DOHH2 (cell line): ENCODE data around the gene ZNF763.
"Not testable (repeated sequence)": the region's sequence is repeated elsewhere in the genome, so short reads cannot be mapped to it uniquely, and the experiment has no call there.

Experiments
- H3F3A ChIP-seq: fragments of 200-600 bp; sonication (generic), shearing (Covaris generic); 2 replicates; pipeline ENCODE4 v1.6.0; 2016; ENCODE audit warnings: antibody characterized with exemption, mild to moderate bottlenecking; ENCODE audit not compliant: control insufficient read depth, insufficient read depth
- H3K27ac ChIP-seq: fragments of 200-600 bp; sonication (generic); 2 replicates; pipeline ENCODE4 v1.5.1; 2014; ENCODE audit warnings: low read depth, mild to moderate bottlenecking, low read length, moderate library complexity
- H3K27me3 ChIP-seq: fragments of 200-600 bp; sonication (generic); 2 replicates; pipeline ENCODE4 v1.6.1; 2014; ENCODE audit warnings: mild to moderate bottlenecking, low read length, mixed read lengths; ENCODE audit not compliant: control insufficient read depth
- H3K36me3 ChIP-seq: fragments of 200-600 bp; sonication (generic); 2 replicates; pipeline ENCODE4 v1.6.1; 2014; ENCODE audit warnings: mild to moderate bottlenecking, low read length, moderate library complexity, mixed read lengths; ENCODE audit not compliant: control insufficient read depth
- H3K4me1 ChIP-seq: fragments of 200-600 bp; sonication (generic); 2 replicates; pipeline ENCODE4 v1.6.1; 2014; ENCODE audit warnings: mild to moderate bottlenecking, low read length, mixed read lengths; ENCODE audit not compliant: control insufficient read depth
- H3K4me2 ChIP-seq: fragments of 200-600 bp; sonication (generic); 2 replicates; pipeline ENCODE4 v1.6.0; 2014; ENCODE audit warnings: mild to moderate bottlenecking, low read length, moderate library complexity
- H3K4me3 ChIP-seq: fragments of 200-600 bp; sonication (generic); 2 replicates; pipeline ENCODE4 v1.5.1; 2014; ENCODE audit warnings: mild to moderate bottlenecking, low read length, mixed read lengths
- H3K79me2 ChIP-seq: fragments of 200-600 bp; sonication (generic); 2 replicates; pipeline ENCODE4 v1.6.1; 2014; ENCODE audit warnings: mild to moderate bottlenecking, low read length, mixed read lengths; ENCODE audit not compliant: control insufficient read depth
- H3K9me2 ChIP-seq: fragments of 200-600 bp; sonication (generic); replicated peaks from 2 replicates; pipeline ENCODE4 v1.6.1; 2014; ENCODE audit warnings: mild to moderate bottlenecking, low read length, mixed read lengths; ENCODE audit not compliant: control insufficient read depth
- H3K9me3 ChIP-seq: fragments of 200-600 bp; sonication (generic); 2 replicates; pipeline ENCODE4 v1.6.1; 2014; ENCODE audit warnings: antibody characterized with exemption, low read length, mixed read lengths; ENCODE audit not compliant: control insufficient read depth, insufficient read depth
- H4K20me1 ChIP-seq: fragments of 200-600 bp; sonication (generic); 2 replicates; pipeline ENCODE4 v1.6.0; 2014; ENCODE audit warnings: low read depth, mild to moderate bottlenecking, antibody characterized with exemption, low read length, moderate library complexity; ENCODE audit not compliant: control insufficient read depth, insufficient read depth
- CTCF ChIP-seq: fragments of 200-600 bp; sonication (generic); IDR thresholded peaks from one replicate; pipeline ENCODE4 v1.5.1; 2014; ENCODE audit warnings: antibody characterized with exemption, mild to moderate bottlenecking, low read depth, low read length; ENCODE audit not compliant: poor library complexity, severe bottlenecking
- EZH2phosphoT487 ChIP-seq: fragments of 200-600 bp; sonication (generic); IDR thresholded peaks from 2 replicates; pipeline ENCODE4 v1.6.1; 2017; ENCODE audit warnings: borderline replicate concordance, mild to moderate bottlenecking, antibody characterized with exemption, low read length, moderate library complexity, mixed read lengths

The ZNF763 gene

GRCh38 chr19:11987405-11988281 lies 22.8 kb downstream of the ZNF763 start:
- peak overlapping the region; percentile 69 for H3K27ac ChIP-seq

DNA sequence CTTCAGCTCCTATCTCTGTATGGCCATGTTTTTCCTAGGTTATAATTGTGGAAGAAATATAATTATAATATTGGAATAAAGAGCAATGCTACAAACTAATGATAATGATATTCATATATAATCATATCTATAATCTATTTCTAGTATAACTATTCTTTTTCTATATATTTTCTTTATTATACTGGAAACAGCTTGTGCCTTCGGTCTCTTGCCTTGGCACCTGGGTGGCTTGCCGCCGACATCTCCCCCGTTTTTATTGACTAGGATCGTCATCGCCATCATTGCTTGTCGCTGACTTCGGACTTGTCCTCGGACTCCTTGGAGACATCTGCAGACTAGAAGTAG lies 24.2 kb downstream of the ZNF763 start:
- Histone ChIP-seq H3F3A (0 out of 2 replicates have a peak, but pooled peaks cover 2% of the 10 kb centered on the region), H3K9me2 (no peaks in the 10 kb centered on the region), H3K27me3 (no peaks in the 10 kb centered on the region), H3K36me3 (peaks cover 44% of the 10 kb centered on the region), H3K4me1 (peaks cover 14% of the 10 kb centered on the region; the same call in 1 of the 2 replicates), H3K9me3 (no peaks in the 10 kb centered on the region), H3K4me2 (peak overlapping the region; percentile 80), H4K20me1 (0 out of 2 replicates have a peak, but pooled peaks cover 3% of the 10 kb centered on the region), H3K4me3 (peak overlapping the region; percentile 91), H3K79me2 (peaks cover 60% of the 10 kb centered on the region), H3K27ac (no peak overlapping the region)
- TF ChIP-seq CTCF (no peak), EZH2phosphoT487 (no peak)

More at GRCh38 chr19:11987405-11988281, 22.8 kb downstream of the ZNF763 start:
- H3K79me2 ChIP-seq, result peaks cover 46% of the 10 kb centered on the region
- TF ChIP-seq EZH2phosphoT487 (no peak), CTCF (no peak)
- no peaks in the 10 kb centered on the region for H3K27me3 ChIP-seq
- no peaks in the 10 kb centered on the region for H3K9me2 ChIP-seq
- H3K4me3 ChIP-seq, result peak overlapping the region; percentile 91
- H3F3A ChIP-seq, result 0 out of 2 replicates have a peak, but pooled peaks cover 2% of the 10 kb centered on the region
- H3K36me3 ChIP-seq, result peaks cover 33% of the 10 kb centered on the region
- H3K9me3 ChIP-seq, result peaks cover 3% of the 10 kb centered on the region; the same call in 1 of the 2 replicates
- H4K20me1 ChIP-seq, result 0 out of 2 replicates have a peak, but pooled peaks cover 3% of the 10 kb centered on the region
- peaks cover 14% of the 10 kb centered on the region; the same call in 1 of the 2 replicates for H3K4me1 ChIP-seq
- H3K4me2 ChIP-seq, result peak overlapping the region; percentile 80

GRCh38 chr19:11991921-11992320 lies 27.1 kb downstream of the ZNF763 start:
- Histone ChIP-seq H3K79me2 (peaks cover 85% of the 10 kb centered on the region), H3K36me3 (peaks cover 59% of the 10 kb centered on the region)
- not testable (repeated sequence) for H3K4me2 ChIP-seq, H3F3A ChIP-seq, H3K4me3 ChIP-seq, H3K27me3 ChIP-seq, H4K20me1 ChIP-seq, H3K9me2 ChIP-seq, H3K4me1 ChIP-seq, H3K9me3 ChIP-seq, H3K27ac ChIP-seq

GRCh38 chr19:11995174-11995573 lies 30.3 kb downstream of the ZNF763 start:
- no peaks in the 10 kb centered on the region for H3K9me2 ChIP-seq
- no peak overlapping the region for H3K4me2 ChIP-seq
- H3K9me3 ChIP-seq, result peaks cover 9% of the 10 kb centered on the region; the same call in 1 of the 2 replicates
- H4K20me1 ChIP-seq, result no peaks in the 10 kb centered on the region
- H3F3A ChIP-seq, result no peaks in the 10 kb centered on the region
- no peak overlapping the region for H3K27ac ChIP-seq
- no peak for TF ChIP-seq EZH2phosphoT487
- H3K4me3 ChIP-seq, result no peak overlapping the region
- no peaks in the 10 kb centered on the region for H3K27me3 ChIP-seq
- peaks cover 13% of the 10 kb centered on the region for H3K4me1 ChIP-seq
- peaks cover 64% of the 10 kb centered on the region for H3K36me3 ChIP-seq
- peaks cover 92% of the 10 kb centered on the region for H3K79me2 ChIP-seq
